ENCODE results near the gene TADA2A.

Gene TADA2A

DNA sequence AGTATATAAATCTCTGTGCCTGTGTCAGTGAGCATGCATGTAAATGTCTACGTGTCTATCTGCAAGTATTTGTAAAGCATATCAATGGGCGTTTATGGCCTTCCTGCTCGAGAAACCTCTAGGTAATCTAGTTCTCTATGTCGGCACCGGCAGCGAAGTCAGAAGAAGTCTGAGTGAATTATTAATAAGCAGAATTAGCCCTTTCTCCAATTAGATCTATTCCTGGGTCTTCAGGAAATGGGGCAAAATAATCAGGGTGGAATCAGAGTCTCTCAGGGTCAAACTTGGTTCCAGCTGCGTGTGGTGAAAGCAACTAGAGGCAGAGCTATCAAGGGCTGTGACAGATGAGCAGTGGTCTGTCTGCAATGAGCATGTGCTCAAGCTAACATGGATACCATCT is 31.0 kb upstream of the TADA2A start, which contains the start of gene C17orf78:
TSS of gene C17orf78 (plus strand) at position 280 of the 400 bp plus-strand sequence. CDS start at position 388, 108 bp downstream.
- no peak within 1 kb of the TSS for H3K27ac ChIP-seq (ENCODE audit: low read depth, low read length, poor library complexity, severe bottlenecking)
- TF ChIP-seq, protein P1, sequence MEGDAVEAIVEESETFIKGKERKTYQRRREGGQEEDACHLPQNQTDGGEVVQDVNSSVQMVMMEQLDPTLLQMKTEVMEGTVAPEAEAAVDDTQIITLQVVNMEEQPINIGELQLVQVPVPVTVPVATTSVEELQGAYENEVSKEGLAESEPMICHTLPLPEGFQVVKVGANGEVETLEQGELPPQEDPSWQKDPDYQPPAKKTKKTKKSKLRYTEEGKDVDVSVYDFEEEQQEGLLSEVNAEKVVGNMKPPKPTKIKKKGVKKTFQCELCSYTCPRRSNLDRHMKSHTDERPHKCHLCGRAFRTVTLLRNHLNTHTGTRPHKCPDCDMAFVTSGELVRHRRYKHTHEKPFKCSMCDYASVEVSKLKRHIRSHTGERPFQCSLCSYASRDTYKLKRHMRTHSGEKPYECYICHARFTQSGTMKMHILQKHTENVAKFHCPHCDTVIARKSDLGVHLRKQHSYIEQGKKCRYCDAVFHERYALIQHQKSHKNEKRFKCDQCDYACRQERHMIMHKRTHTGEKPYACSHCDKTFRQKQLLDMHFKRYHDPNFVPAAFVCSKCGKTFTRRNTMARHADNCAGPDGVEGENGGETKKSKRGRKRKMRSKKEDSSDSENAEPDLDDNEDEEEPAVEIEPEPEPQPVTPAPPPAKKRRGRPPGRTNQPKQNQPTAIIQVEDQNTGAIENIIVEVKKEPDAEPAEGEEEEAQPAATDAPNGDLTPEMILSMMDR (IDR thresholded peaks at IDR 0.05; ENCODE audit: low read length) = no peak
- TF ChIP-seq EZH2 (IDR thresholded peaks at IDR 0.05; ENCODE audit: borderline replicate concordance, low read length) = no peak
- H3K4me2 ChIP-seq (ENCODE audit: low read length) = no peak within 1 kb of the TSS
- H3F3A ChIP-seq (ENCODE audit: insufficient read depth, low read length) = no peaks in the 10 kb centered on the region
- no peak within 1 kb of the TSS for H3K4me3 ChIP-seq (ENCODE audit: low read depth, low read length, poor library complexity, severe bottlenecking)
- no peaks in the 10 kb centered on the region for H4K20me1 ChIP-seq (ENCODE audit: insufficient read depth, low read length)
- H2AFZ ChIP-seq (ENCODE audit: low read length) = no peak within 1 kb of the TSS
- no peaks in the 10 kb centered on the region for H3K4me1 ChIP-seq (ENCODE audit: insufficient read depth, low read length, severe bottlenecking)
- no peaks in the 10 kb centered on the region for H3K9me3 ChIP-seq (ENCODE audit: low read length)
- no peaks in the 10 kb centered on the region for H3K27me3 ChIP-seq (ENCODE audit: insufficient read depth, low read length)
- no peaks in the 10 kb centered on the region for H3K36me3 ChIP-seq (ENCODE audit: insufficient read depth, low read length)
- no peaks in the 10 kb centered on the region for H3K9me2 ChIP-seq (ENCODE audit: low read depth, low read length)
- H3K9ac ChIP-seq (ENCODE audit: low read length) = no peak within 1 kb of the TSS
- H3K79me2 ChIP-seq (ENCODE audit: insufficient read depth, low read length) = no peaks in the 10 kb centered on the region

DNA sequence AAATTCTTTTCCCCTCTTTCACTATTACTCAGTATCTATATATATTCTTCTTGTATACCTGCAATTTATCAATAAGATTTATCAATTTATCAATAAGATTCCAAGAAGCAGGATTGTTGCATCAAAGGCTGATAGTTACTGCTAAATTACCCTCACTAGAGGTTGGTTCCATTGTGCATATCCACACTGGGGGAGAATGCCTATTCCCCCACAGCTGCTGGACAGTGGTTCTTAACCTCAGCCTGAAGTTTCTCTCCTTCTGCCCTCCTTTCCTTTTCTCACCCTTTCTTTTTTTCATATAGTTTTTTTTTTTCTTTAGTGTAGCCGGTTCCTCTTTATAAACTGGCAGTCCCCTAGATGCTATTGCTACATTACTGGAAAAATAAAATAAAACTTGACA is 24.6 kb upstream of the TADA2A start:
- H3K36me3 ChIP-seq (ENCODE audit: insufficient read depth, low read length) = no peaks in the 10 kb centered on the region
- H3K9ac ChIP-seq (ENCODE audit: low read length) = no peak overlapping the region
- TF ChIP-seq, protein P1 (IDR thresholded peaks at IDR 0.05; ENCODE audit: low read length) = no peak
- TF ChIP-seq EZH2 (IDR thresholded peaks at IDR 0.05; ENCODE audit: borderline replicate concordance, low read length) = no peak
- H4K20me1 ChIP-seq (ENCODE audit: insufficient read depth, low read length) = no peaks in the 10 kb centered on the region
- no peaks in the 10 kb centered on the region for H3F3A ChIP-seq (ENCODE audit: insufficient read depth, low read length)
- no peaks in the 10 kb centered on the region for H3K27me3 ChIP-seq (ENCODE audit: insufficient read depth, low read length)
- H3K4me3 ChIP-seq (ENCODE audit: low read depth, low read length, poor library complexity, severe bottlenecking) = no peak overlapping the region
- no peak overlapping the region for H3K4me2 ChIP-seq (ENCODE audit: low read length)
- H3K27ac ChIP-seq (ENCODE audit: low read depth, low read length, poor library complexity, severe bottlenecking) = no peak overlapping the region
- no peaks in the 10 kb centered on the region for H3K9me2 ChIP-seq (ENCODE audit: low read depth, low read length)
- H3K79me2 ChIP-seq (ENCODE audit: insufficient read depth, low read length) = no peaks in the 10 kb centered on the region
- no peak overlapping the region for H2AFZ ChIP-seq (ENCODE audit: low read length)
- H3K4me1 ChIP-seq (ENCODE audit: insufficient read depth, low read length, severe bottlenecking) = no peaks in the 10 kb centered on the region
- H3K9me3 ChIP-seq (ENCODE audit: low read length) = no peaks in the 10 kb centered on the region

DNA sequence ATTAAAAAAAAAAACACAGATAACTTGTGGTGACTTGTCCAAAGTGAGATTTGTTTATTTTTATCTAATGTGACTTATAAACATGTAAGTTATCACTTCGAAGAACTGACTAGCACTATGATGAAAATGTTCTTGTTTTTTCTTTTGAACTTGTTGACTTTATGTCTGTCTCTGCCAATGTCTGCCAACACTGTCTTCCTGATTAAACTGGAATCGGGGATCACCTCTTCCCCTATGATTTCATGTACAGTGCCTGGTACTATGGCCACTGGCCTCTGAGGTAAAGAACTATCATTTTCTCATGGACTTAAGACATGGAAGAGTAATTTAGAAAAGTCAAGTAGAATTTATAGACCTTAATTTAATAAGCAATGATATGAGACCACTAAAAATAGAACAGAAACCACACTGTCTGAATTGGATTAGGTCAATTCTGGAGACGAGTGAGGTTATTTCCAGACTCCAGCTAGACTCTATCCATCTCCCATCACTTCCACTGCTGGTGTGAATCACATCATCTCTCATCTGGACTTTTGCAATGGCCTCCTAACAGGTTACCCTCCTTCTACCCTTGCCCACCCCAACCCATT is 22.0 kb upstream of the TADA2A start:
- Histone ChIP-seq H3K27ac (ENCODE audit: low read depth, low read length, poor library complexity, severe bottlenecking) (no peak overlapping the region), H3K9me2 (ENCODE audit: low read depth, low read length) (no peaks in the 10 kb centered on the region), H3K4me2 (ENCODE audit: low read length) (no peak overlapping the region), H3K9me3 (ENCODE audit: low read length) (no peaks in the 10 kb centered on the region), H3K4me3 (ENCODE audit: low read depth, low read length, poor library complexity, severe bottlenecking) (no peak overlapping the region), H4K20me1 (ENCODE audit: insufficient read depth, low read length) (no peaks in the 10 kb centered on the region), H3K36me3 (ENCODE audit: insufficient read depth, low read length) (no peaks in the 10 kb centered on the region), H3K79me2 (ENCODE audit: insufficient read depth, low read length) (no peaks in the 10 kb centered on the region), H3K27me3 (ENCODE audit: insufficient read depth, low read length) (no peaks in the 10 kb centered on the region), H3F3A (ENCODE audit: insufficient read depth, low read length) (no peaks in the 10 kb centered on the region), H3K9ac (ENCODE audit: low read length) (no peak overlapping the region), H3K4me1 (ENCODE audit: insufficient read depth, low read length, severe bottlenecking) (no peaks in the 10 kb centered on the region), H2AFZ (ENCODE audit: low read length) (no peak overlapping the region)
- TF ChIP-seq EZH2 (IDR thresholded peaks at IDR 0.05; ENCODE audit: borderline replicate concordance, low read length) = no peak
- TF ChIP-seq, protein P1 (IDR thresholded peaks at IDR 0.05; ENCODE audit: low read length) = no peak

Measured in OCI-LY1 (cell line).